Renal pelvis (tissue), 4 donors: Measurements from ENCODE around the gene TPRG1. TPM values are rescaled to one million over a fixed set of nuclear protein-coding genes. Genes with fewer than 3 reads are reported as not detected.
"Not testable (repeated sequence)": the region's sequence is repeated elsewhere in the genome, so short reads cannot be mapped to it uniquely, and the experiment has no call there.

Source experiments
- DNase-seq: peaks from one replicate; pipeline ENCODE4 v3.0.0-alpha.2; 2013
- polyA plus RNA-seq, 3 donors: library from polyadenylated mRNA; unstranded; fragments of 120-200 nt; gene quantifications; one replicate each; pipeline ENCODE4 v1.2.1, GENCODE V29; 2013; ENCODE audit not compliant: insufficient read length in 3 of 3

Gene TPRG1
- polyA plus RNA-seq, 3 donors: 0.30 to 0.65 (median 0.42) TPM

DNA sequence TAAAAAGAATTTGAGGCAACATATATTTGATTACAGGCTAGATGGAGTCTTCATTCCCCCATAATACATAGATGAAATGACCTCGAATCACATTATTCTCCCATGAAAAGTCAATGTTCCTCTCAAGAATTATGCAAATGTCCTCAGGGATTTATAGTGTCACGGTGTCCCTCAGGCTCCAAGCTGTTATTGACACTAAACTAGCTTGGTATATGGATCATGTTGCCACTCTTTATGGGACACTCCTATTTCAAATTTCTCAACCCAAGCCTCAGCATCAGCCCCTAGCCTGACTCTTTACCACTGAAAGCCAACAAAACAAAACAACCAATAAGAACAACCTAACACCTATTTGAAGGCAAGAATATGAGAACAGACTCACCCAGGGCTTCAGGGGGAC, 139.8 kb downstream of the TPRG1 start:
- DNase-seq: no peak

DNA sequence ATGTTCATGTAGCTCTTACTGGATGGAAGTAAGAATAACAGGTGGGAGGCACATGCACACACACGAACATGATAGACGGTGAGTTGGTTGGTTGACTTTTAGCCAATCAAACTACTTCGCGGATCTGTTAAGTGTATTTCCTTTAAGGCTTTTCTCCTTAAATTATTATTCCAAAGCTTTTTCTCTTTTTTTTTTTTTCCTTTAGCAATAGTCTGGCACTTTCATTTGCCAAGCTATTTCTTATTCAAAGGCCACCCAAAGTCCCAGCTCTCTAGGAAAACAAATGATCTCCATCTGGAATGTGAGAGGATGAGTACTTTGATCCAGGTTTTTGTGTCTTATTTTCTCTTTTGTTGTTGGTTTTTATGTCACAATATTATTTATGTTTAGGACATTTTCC, 141.1 kb downstream of the TPRG1 start:
- no peak for DNase-seq

DNA sequence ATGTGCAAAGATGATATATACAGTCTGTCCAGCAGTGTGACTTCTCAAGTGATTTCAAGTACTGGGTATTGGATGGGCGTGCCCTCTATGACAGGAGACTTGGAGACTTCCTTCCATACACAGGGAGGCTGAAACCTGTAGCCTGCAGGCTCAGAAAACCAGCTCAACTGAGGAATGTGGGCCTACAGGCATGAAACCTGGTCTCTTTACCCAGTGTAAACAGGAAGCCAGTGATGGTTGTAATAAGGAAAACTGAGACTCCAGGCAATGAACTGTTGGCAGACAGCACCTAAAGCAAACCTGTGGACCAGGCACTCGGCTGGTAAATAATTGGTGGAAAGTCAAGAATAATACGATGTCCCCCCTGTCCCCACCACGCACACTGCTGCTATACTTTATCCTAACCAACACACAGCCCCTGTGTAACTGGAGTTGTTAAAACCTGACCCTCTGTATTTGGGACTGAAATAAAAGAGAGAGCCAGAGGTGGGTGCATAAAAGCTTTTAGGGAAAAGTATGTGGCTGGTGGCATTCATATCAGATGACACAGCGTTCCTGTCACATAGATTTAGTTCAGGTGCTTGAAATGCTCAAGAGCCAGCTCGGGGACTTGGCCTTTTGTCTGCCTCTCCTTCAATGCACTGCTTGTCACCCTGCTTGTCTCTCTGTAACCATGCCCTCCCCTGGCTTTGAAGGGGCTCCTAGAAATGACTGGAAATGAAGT, 144.7 kb downstream of the TPRG1 start:
- peak; percentile 44 for DNase-seq

DNA sequence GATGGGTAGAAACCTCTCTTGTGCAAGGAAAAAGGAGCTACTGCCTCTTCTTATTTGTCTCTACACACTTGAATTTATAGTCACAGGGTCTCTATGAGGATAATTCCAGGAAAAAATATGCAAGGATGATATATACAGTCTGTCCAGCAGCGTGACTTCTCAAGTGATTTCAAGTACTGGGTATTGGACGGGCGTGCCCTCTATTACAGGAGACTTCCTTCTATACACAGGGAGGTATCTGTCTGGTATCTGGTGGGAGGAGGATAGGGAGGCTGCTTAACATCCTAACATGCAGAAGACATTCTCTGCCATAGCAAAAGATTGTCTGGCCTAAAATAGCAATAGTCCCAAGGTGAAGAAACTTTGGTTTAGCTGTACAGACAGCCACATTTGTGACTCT, 146.1 kb downstream of the TPRG1 start:
- DNase-seq: no peak

DNA sequence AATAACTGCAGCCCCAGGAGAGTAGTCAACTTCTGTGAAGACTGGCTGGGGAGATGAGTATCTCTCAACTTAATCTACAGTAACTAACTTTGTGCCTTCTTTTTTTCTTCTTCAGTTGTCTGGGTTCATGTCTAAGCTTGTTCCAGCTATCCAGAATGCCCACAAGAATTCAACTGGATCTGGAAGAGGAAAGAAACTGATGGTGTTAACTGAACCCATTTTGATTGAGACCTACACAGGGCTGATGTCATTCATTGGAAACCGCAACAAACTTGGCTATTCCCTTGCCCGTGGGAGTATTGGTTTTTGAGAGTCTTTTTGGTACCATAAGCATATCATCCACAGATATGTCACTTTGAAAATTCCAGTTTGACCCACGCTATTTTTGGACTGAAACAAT, 148.7 kb downstream of the TPRG1 start:
- DNase-seq: no peak

DNA sequence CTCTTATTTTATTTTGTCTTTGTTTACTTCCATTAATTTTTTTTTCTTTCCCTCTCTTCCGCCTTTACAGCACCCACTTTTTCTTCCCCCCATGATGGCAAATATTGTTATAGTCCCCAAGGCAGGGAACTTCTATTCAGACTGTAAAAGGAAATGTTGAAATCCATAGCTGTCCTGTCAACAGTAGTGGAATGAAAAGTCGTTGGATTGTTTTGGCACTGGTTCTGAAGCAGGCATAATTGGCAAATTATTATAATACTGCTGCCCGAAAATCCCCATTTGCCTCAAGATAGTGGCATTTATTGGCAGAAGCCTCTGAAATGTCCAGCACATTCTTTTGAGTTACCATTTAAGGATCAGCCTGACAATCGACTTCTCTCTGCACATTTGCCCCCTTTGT, 150.6 kb downstream of the TPRG1 start:
- DNase-seq: no peak

DNA sequence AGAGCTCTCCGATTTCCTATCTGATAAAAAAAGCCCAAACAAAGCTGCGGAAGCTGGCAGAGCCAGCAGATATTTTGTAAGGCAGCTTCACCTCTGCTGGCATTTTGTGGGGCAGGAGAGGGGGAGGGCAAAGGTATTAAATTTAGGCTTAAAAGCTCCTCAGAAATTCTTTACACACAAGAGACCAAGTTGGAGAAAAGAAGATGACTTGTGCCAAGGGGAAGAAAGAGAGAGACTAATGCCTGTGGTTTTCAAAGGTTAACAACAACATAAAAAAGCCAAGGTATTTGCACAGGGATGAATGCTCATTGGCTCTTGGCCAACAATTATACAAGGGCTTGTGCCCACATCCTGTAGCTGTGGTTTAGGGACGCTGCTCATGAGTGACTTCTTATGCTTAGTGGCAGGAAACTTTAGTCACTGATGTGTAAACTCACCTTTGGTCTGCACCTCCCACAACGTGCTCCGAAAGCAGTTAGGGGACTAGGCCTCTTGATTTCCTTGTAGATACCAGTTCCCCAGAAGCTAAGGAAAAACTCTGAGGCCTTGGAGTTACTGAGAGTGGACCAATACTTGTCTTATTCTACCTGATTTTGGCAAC, 152.9 kb downstream of the TPRG1 start:
- DNase-seq: peak; percentile 86

DNA sequence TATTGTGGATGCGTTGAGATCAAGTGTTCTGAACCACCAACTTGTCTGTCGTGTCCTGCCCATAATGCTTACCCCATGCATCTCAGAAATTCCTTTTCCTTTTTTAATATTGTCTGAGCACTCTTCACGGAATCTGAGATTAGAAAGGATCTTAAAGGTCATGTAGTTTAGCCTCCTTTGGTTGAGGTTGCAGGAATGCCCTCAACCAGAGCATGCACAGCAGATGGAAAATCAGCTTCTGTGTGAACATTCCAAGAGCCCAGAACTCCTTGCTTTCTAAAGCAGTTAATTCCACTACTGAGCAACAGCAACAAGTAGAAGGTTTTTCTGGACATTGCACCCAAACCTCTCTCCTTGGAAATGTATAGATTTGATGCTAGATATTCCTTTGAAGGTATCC, 153.7 kb downstream of the TPRG1 start:
- no peak for DNase-seq

DNA sequence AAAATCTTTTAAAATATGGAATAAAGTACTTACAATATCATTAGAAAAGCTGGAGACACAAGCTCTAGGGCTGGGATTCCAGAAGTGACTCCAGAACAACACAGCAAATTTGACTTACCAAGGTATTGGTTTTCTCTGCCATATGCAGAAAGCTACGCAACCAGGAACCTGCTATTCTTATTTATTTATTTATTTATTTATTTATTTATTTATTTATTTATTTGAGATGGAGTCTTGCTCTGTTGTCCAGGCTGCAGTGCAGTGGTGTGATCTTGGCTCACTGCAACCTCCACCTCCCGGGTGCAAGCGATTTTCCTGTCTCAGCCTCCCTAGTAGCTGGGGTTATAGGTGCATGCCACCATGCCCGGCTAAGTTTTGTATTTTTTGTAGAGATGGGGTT, 157.9 kb downstream of the TPRG1 start:
- not testable (repeated sequence) for DNase-seq

DNA sequence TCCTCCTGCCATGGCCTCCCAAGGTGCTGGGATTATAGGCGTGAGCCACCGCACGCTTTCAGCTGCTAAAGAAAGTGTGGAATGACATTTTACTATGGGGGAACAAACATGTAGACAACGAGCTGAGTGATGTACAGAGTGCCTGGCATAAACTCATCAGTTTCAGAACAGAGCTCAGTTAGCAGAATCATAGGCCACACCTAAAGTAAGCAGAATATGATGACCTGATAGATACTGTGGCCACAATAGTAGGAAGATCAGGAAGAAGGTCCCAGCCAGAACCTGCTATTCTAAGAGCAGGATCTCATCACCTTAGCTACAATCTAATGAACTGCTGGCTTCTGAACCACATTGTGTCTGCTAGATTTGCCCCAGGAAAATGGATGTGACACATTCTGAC, 158.3 kb downstream of the TPRG1 start:
- no peak for DNase-seq

DNA sequence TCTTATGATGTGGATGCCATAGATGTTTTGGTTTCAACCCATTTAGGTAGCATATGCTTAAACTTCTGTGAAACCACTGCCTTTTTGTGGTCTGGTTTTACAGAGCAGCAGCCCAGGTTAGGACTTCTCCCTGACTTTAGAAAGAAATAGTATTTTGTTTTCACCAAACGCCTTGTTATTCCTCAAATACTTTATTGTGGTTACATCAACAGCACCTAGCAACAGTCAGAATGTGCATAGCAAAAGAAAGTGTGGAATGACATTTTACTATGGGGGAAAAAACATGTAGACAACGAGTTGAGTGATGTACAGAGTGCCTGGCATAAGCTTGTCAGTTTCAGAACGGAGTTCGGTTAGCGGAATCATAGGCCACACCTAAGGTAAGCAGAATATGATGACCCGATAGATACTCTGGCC, 159.2 kb downstream of the TPRG1 start:
- no peak for DNase-seq

DNA sequence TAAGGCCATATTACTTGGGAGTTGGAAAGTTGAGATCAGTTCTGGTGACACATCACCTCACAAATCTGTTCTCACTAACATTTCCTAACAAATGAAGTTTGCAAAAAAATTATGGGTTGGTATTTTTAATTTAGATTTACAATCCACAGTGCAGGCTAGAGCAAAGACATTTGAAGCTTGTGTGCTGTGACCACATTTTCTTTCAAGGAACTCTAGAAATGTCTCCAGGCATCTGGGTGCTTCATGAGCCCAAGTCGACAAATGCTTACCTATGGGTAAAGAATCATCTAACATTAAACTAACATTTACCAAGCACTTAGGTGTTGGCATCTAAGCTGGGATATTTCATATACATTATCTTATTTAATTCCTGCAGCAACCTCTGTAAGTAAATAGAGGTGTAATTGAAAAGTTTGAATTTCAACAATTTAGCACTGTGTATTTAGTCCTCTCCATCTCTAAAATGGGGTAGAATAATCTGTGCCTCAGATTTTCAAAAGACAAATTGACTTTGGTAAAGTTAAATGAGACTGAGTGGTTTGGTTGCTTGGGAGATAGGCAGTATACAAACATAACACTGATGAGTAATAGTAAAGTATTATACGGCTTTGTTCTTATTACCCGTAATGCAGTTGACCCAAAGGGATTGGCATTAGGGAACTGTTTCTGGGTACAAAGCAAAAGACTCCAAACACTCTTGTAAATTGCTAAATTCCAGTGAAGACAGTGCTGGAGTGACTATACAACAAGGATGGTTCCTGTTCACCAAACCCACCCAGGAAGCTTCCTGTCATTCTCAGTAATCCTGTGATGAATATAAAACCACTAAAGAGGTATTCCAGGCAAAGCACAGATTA, 162.5 kb downstream of the TPRG1 start:
- no peak for DNase-seq

DNA sequence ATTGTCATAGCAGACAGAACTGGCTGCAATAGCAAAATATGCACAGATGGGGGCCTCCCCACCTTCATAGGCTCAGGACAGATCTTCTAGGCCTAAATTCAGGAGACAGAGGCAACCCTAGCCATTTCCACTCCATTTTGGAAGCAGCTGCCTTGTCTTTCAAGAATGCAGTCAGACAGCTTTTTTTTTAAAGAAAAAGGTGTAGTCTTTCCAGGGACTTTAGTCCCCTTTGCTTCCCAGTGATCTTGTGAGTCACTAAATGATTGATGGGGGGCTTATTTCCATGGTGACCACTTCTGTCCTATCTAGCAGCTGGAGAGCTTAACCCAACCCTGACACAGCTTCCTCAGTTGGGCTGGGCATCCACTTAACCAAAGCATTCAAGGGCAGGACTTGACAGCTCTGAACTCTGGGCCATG, 165.9 kb downstream of the TPRG1 start:
- DNase-seq: no peak

DNA sequence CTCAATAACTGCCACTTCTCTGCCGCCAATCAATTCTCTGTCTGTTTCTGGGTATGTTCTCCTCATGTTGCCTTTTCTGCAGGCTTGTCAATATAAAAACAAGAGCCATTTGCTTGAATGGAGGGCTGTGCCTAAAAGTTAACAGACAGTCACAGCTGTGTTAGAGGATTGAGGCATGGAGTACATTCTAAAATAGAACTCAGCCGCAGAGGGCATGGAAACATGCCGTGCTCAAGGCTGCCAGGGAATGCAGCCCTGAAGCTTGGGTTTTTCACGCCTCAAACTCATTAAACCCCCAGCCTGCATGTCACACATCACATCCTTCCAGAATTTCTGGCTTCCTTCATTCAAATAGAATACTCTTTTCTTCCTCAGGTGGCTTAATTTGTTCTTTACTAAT, 166.6 kb downstream of the TPRG1 start:
- no peak for DNase-seq

DNA sequence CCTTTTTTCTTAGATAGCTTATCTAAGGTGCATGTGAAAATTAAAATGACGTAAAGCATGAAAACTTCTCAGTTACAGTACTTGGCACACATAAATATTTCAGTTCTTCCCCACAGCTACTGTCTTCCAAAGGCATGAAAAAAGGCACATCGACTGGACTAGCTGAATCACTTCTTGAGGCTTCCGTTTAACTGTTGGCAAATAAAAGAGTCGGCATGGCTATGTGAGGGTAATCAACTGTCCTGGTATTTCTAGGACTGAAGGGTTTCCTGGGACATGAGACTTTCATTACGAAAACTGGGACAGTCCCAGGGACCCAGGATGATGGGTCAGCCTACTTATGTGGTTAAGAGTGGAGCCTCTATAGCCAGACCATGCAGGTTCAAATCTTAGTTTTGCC, 168.2 kb downstream of the TPRG1 start:
- DNase-seq: no peak

DNA sequence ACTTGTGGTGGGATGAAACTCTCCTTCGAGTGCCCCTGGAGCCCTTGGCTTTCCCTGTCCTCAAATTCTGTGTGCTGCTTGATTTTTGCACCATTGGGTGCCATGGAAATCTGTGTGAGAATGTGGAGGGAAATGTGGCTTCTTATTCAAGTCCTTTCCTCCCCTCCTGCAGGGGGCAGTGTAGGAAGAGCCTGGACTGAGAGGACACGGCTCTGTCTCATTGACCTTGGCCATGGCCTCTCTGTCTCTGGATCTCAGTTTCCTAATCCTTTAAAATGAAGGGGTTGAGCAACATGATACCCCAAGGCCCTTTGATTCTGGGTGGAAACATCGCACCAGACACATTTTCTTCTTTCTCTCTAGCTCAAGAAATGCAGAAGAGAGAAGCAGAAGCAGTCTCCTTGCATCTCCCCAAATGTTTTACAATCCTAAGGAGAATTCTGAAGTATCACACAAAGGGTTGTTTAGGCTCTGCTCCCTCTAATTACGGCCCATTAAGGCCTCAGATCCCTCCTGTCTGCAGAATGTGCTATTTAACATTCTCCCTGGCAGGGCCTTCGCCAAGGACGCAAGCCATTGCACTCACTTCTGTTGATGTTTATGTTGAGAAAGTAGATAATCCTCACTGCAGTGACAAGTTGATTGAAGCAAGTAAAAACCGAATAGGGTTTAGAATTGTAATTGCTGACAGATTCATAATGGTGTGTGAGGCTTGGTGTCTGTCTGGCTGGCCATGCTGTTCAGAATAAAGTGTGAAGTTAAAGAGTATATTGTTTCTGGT, 169.1 kb downstream of the TPRG1 start:
- no peak for DNase-seq

DNA sequence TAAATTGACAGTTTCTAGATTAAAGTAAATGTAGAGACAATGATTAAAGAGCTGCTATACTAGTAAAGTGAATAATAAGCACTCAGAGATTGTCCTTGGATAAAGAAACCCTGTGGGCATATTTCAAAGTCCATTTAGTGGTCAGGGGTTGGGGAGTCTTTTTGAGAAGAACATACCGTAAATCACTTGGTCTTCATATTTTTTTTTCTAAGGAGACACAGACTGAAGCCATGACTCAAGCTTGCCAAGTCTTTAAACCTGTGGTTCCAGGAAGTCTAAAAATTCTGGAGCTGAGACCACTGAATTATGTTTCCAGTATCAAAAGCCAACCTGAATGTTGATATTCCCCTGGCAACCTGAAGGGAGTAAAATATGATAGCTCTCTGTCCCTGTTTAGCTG, 171.0 kb downstream of the TPRG1 start:
- no peak for DNase-seq

DNA sequence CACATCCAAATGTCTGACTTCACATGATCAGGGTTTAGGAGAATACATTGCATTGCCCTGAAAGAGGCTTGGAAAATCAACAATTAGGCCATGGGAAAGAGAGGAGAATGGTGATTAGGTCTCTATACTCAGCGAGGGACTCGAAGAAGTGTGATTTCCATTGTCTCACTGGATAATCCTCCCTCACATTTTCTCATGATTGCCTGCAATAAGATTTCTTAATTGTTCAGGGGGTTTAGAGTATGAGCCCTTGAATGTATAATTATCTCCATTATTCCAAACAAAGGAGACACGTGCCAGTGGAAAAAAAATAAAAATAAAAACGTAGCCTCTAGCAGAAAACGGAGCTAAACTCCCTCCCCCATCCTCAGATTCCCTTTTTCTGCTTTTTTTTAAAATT, 173.2 kb downstream of the TPRG1 start:
- no peak for DNase-seq

DNA sequence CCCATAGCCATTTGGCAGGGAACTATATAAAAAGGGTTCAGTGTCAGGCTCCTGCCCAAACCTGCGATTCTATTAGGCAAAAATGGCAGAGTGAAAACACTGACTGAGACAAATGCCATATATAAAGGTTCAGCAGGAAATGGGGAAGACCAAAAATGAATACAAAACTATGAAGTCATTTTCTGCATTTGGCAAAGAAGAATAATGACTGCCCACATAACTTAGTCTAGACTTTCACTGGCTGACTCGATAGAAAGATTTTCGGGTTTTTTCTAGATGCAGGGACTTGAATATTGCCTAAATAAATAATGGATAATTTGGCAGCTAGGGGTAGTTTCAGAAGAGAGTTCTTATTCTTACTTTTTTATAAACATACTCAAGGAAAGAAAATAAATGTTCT, 178.0 kb downstream of the TPRG1 start:
- DNase-seq: no peak

DNA sequence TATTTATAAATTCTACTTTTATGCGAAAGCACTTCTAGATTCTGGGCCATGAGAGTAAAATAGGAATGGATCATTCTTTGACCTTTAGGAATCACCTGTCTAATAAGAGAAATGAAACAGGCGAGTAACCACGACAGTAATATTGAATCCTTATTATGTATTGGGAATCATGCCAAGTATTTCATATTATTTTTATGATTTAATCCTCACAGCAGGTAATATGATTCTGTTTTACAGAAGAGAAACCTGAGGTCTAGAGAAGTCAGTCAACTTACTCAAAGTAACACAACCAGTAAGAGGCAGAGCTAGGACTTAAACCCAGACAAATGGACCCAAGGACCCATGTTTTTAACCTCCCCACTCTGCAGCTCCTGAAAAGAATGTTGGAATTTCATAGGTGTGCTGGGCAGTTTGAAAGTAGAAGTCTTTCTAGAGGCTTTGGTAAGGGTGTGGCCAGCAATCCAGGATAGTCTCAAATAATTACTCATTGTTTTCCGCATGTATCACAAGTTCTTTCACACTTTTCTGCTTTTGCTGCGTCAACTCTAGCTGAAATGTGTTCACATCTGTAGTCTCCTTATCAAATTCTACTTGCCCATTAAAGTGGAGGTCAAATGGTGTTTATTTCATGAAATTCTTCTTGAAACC, 181.7 kb downstream of the TPRG1 start:
- DNase-seq: no peak

DNA sequence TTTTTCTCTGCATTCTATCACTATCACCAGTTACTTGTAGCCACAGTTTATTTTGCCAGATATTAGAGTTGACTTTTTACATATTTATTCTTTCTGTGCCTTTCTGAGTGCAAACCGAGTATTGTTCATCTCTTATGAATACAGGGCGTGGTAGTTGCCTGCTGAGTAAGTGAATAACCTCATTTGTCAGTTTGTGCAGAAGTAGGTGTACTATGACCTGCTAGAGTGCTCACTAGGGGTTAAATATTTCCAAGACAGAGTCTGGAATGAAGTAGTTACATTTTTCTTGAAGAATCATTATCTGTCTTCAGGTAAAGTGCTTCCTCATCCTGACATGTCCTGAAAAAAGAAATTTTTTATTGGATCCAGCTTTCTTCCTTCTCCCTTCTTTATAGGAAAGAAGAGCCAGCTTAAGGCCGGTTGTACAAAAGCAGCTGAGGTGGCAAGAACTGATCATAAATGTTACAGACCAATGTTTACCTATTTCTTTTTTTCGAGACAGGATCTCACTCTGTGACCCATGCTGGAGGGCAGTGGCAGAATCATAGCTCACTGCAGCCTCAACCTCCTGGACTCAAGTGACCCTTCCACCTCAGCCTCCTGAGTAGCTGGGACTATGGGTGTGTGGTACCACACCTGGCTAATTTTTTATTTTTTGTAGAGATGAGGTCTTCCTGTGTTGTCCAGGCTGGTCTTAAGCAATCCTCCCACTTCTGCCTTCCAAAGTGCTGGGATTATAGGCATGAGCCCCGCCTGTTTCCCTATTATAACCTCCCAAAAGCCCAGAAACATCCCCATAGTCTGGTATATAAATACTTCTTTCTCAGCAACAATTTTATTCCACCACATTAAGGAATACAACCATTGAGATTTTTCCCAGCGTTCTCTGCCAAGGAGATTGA, 182.5 kb downstream of the TPRG1 start:
- DNase-seq: no peak
